Activated B cell treated with CpG ODN at 0.5 μM for 24 hours (primary cell): ENCODE data around the gene CAMP. TPM values are rescaled to one million over a fixed set of nuclear protein-coding genes. Genes with fewer than 3 reads are reported as not detected.
"Not testable (repeated sequence)": the region's sequence is repeated elsewhere in the genome, so short reads cannot be mapped to it uniquely, and the experiment has no call there.

ENCODE experiments used
- ATAC-seq: fragments of 200-7000 bp; cut with Tn5 transposase; one replicate; pipeline ENCODE4 v1.10.0; 2021; ENCODE audit warnings: low read depth, mild to moderate bottlenecking, moderate library complexity
- CTCF ChIA-PET: fragments of 350-600 bp; sonication (Branson Sonifier 250); formaldehyde crosslinking; loops from one replicate; lab custom pipeline; 2021; ENCODE audit warnings: antibody characterized with exemption; lab: Charles Lee
- POLR2A ChIA-PET: fragments of 350-600 bp; sonication (Branson Sonifier 250); formaldehyde crosslinking; loops from one replicate; lab custom pipeline; 2021; ENCODE audit warnings: antibody characterized with exemption; lab: Charles Lee
- DNase-seq: peaks from one replicate; pipeline ENCODE4 v3.0.0; 2022
- H3K27ac Mint-ChIP-seq: one replicate; pipeline ENCODE4 v1.8.0; 2020; ENCODE audit warnings: mixed read lengths
- H3K27me3 Mint-ChIP-seq: one replicate; pipeline ENCODE4 v1.8.0; 2021; ENCODE audit warnings: mixed read lengths
- H3K36me3 Mint-ChIP-seq: one replicate; pipeline ENCODE4 v1.8.0; 2021; ENCODE audit warnings: low read depth, mixed read lengths
- H3K4me1 Mint-ChIP-seq: one replicate; pipeline ENCODE4 v1.8.0; 2021; ENCODE audit warnings: mixed read lengths
- H3K4me3 Mint-ChIP-seq: one replicate; pipeline ENCODE4 v1.8.0; 2020; ENCODE audit warnings: mild to moderate bottlenecking, mixed read lengths
- H3K9me3 Mint-ChIP-seq: one replicate; pipeline ENCODE4 v1.8.0; 2020; ENCODE audit warnings: mixed read lengths
- CTCF ChIP-seq: fragments of 200-600 bp; IDR thresholded peaks from one replicate; pipeline ENCODE4 v1.8.0; 2022; ENCODE audit warnings: antibody characterized with exemption, mild to moderate bottlenecking
- intact Hi-C: fragments of 100-400 bp; cut with micrococcal nuclease; formaldehyde crosslinking; loops from one replicate; pipeline ENCODE4 v1.15.1; 2024
- total RNA-seq: library from RNA; stranded (reverse); gene quantifications from 2 replicates; pipeline ENCODE4 v1.2.3, GENCODE V29; 2022

CAMP gene
- total RNA-seq, 1 donor from 2014 or later, result not detected

GRCh38 chr3:48196611-48197010, 26.7 kb upstream of the CAMP start:
- intact Hi-C loops, result no loop called here

GRCh38 chr3:48199117-48199516, 24.2 kb upstream of the CAMP start:
- ATAC-seq (no peak), DNase-seq (no peak)
- CTCF ChIA-PET, result no interaction called here
- H3K4me3 Mint-ChIP-seq, result no peak overlapping the region
- POLR2A ChIA-PET, result no interaction called here
- no peak for TF ChIP-seq CTCF
- H3K9me3 Mint-ChIP-seq, result no peaks in the 10 kb centered on the region
- H3K27me3 Mint-ChIP-seq, result no peaks in the 10 kb centered on the region
- H3K4me1 Mint-ChIP-seq, result peaks cover 3% of the 10 kb centered on the region
- intact Hi-C loops, result no loop called here
- no peaks in the 10 kb centered on the region for H3K36me3 Mint-ChIP-seq
- H3K27ac Mint-ChIP-seq, result no peak overlapping the region

More at GRCh38 chr3:48196611-48197010, 26.7 kb upstream of the CAMP start:
- CTCF ChIA-PET, result no interaction called here
- ATAC-seq (no peak), DNase-seq (no peak)
- H3K4me1 Mint-ChIP-seq, result peaks cover 4% of the 10 kb centered on the region
- H3K36me3 Mint-ChIP-seq, result no peaks in the 10 kb centered on the region
- no peak overlapping the region for H3K27ac Mint-ChIP-seq
- no peaks in the 10 kb centered on the region for H3K9me3 Mint-ChIP-seq
- POLR2A ChIA-PET, result no interaction called here
- TF ChIP-seq CTCF, result no peak
- no peak overlapping the region for H3K4me3 Mint-ChIP-seq
- no peaks in the 10 kb centered on the region for H3K27me3 Mint-ChIP-seq

DNA sequence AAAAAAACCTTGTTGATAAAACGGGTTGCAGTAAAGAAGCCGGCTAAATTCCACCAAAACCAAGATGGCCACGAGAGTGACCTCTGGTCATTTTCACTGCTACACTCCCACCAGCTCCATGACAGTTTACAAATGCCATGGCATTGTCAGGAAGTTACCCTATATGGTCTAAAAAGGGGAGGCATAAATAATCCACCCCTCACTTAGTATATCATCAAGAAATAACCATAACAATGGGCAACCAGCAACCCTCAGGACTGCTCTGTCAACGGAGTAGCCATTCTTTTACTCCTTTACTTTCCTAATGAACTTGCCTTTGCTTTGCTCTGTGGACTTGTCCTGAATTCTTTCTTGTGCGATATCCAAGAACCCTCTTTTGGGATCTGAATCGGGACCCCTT, 20.7 kb upstream of the CAMP start:
- Mint-ChIP-seq H3K4me1 (no peaks in the 10 kb centered on the region), H3K27ac (no peak overlapping the region), H3K9me3 (no peaks in the 10 kb centered on the region), H3K27me3 (no peaks in the 10 kb centered on the region), H3K36me3 (no peaks in the 10 kb centered on the region), H3K4me3 (no peak overlapping the region)
- ChIA-PET POLR2A (no interaction called here), CTCF (interaction anchor here (0.6 kb wide), 1 partner anchor 299 kb away, joined by 4 read pairs; no protein-coding TSS in a partner anchor)
- intact Hi-C loops, result no loop called here
- TF ChIP-seq CTCF, result no peak
- ATAC-seq, result no peak
- DNase-seq, result no peak

DNA sequence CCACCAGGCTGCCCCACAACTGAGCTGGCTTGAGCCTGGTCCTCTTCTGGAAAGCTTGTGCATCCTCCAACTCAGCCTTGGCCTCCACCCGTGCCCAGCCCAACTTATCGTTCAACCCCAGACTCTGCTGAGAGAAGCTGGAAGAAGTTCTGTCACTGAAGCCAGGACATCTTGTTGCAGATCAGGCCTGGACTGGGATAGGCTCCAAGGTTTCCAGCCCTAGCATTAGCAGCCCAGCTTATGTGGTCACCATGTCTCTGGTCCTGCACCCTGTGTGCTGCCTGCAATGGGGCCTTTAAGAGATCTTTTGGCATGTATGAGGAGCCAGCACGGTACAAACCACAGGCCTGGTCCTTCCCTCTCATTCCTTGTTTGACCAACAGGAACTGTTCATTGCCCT, 15.2 kb upstream of the CAMP start:
- TF ChIP-seq CTCF, result no peak
- no peaks in the 10 kb centered on the region for H3K4me1 Mint-ChIP-seq
- H3K36me3 Mint-ChIP-seq, result no peaks in the 10 kb centered on the region
- ChIA-PET CTCF (no interaction called here), POLR2A (no interaction called here)
- DNase-seq (no peak), ATAC-seq (no peak)
- no peak overlapping the region for H3K27ac Mint-ChIP-seq
- no peaks in the 10 kb centered on the region for H3K27me3 Mint-ChIP-seq
- H3K4me3 Mint-ChIP-seq, result no peak overlapping the region
- intact Hi-C loops, result no loop called here
- H3K9me3 Mint-ChIP-seq, result no peaks in the 10 kb centered on the region

GRCh38 chr3:48209445-48209844, 13.8 kb upstream of the CAMP start:
- no peak for ATAC-seq
- CTCF ChIA-PET, result no interaction called here
- POLR2A ChIA-PET, result no interaction called here
- no peak overlapping the region for H3K27ac Mint-ChIP-seq
- H3K9me3 Mint-ChIP-seq, result no peaks in the 10 kb centered on the region
- intact Hi-C loops, result no loop called here
- H3K36me3 Mint-ChIP-seq, result no peaks in the 10 kb centered on the region
- no peak overlapping the region for H3K4me3 Mint-ChIP-seq
- TF ChIP-seq CTCF, result no peak
- no peaks in the 10 kb centered on the region for H3K4me1 Mint-ChIP-seq
- H3K27me3 Mint-ChIP-seq, result no peaks in the 10 kb centered on the region
- DNase-seq, result no peak

DNA sequence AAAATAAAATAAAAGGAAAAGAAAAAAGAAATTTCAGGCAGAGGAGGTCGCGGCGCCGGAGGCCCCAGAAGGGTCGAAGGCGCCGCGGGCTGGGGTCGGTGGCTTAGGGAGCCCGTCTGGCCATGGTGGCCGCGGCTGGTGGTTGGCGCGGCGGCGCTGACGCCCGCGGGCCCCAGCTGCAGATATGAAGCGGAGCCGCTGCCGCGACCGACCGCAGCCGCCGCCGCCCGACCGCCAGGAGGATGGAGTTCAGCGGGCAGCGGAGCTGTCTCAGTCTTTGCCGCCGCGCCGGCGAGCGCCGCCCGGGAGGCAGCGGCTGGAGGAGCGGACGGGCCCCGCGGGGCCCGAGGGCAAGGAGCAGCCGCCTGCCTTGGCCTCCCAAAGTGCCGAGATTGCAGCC, 12.8 kb upstream of the CAMP start:
- intact Hi-C loops, H3K9me3 Mint-ChIP-seq, DNase-seq, H3K4me3 Mint-ChIP-seq, ATAC-seq, CTCF ChIA-PET, H3K4me1 Mint-ChIP-seq, H3K27ac Mint-ChIP-seq, H3K27me3 Mint-ChIP-seq, POLR2A ChIA-PET, H3K36me3 Mint-ChIP-seq: not testable (repeated sequence)

DNA sequence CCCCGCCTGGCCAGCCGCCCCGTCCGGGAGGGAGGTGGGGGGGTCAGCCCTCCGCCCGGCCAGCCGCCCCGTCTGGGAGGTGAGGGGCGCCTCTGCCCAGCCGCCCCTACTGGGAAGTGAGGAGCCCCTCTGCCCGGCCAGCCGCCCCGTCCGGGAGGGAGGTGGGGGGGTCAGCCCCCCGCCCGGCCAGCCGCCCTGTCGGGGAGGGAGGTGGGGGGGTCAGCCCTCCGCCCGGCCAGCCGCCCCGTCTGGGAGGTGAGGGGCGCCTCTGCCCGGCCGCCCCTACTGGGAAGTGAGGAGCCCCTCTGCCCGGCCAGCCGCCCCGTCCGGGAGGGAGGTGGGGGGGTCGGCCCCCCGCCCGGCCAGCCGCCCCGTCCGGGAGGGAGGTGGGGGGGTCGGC, 11.5 kb upstream of the CAMP start:
- H3K27me3 Mint-ChIP-seq, H3K36me3 Mint-ChIP-seq, H3K27ac Mint-ChIP-seq, DNase-seq, H3K4me1 Mint-ChIP-seq, POLR2A ChIA-PET, H3K4me3 Mint-ChIP-seq, ATAC-seq, CTCF ChIA-PET, intact Hi-C loops, H3K9me3 Mint-ChIP-seq: not testable (repeated sequence)
